HCT116 (cell line): ENCODE measurements around the gene PDHB. TPM values are rescaled to one million over a fixed set of nuclear protein-coding genes. Genes with fewer than 3 reads are reported as not detected.

Source experiments
- ATAC-seq: fragments of 200-7000 bp; cut with Tn5 transposase; 2 replicates; pipeline ENCODE4 v1.9.1; 2020; ENCODE audit warnings: mild to moderate bottlenecking, moderate library complexity
- BruUV-seq: library from RNA; stranded (reverse); fragments of 400-500 nt; replicated peaks from 2 replicates; lab custom pipeline; 2021; lab: Mats Ljungman, UMichigan
- CTCF ChIA-PET: fragments of 300-600 bp; sonication (Branson Sonifier 250); formaldehyde crosslinking; loops from one replicate; lab custom pipeline; 2021; ENCODE audit warnings: antibody characterized with exemption; lab: Charles Lee
- POLR2A ChIA-PET: fragments of 300-600, 350-600 bp; sonication (Branson Sonifier 250); formaldehyde crosslinking; loops from one replicate; lab custom pipeline; 2021; ENCODE audit warnings: antibody characterized with exemption; lab: Charles Lee
- RAD21 ChIA-PET, 2 experiments: fragments of 300-600 bp; sonication (Branson Sonifier 250); formaldehyde crosslinking; loops; one replicate each; lab custom pipeline; 2023; ENCODE audit warnings: low total read pairs in 2 of 2; ENCODE audit not compliant: uncharacterized antibody in 2 of 2, unreplicated experiment in 2 of 2, low non-redundant PET in 1 of 2; lab: Charles Lee
- DNase-seq: peaks from one replicate; pipeline ENCODE4 v3.0.0-alpha.2; 2010; ENCODE audit warnings: low read depth, low spot score
- H2AFZ ChIP-seq: fragments of 200-600 bp; shearing (Covaris generic), sonication (generic); 2 replicates; pipeline ENCODE4 v1.6.1; 2017; ENCODE audit warnings: low read depth, mixed run types, mixed read lengths, antibody characterized with exemption, low read length; ENCODE audit not compliant: poor library complexity, severe bottlenecking
- H3K27ac ChIP-seq: 2 replicates; pipeline ENCODE4 v1.5.1; 2012; ENCODE audit warnings: low read depth, low read length
- H3K27me3 ChIP-seq: fragments of 200-600 bp; sonication (generic); 2 replicates; pipeline ENCODE4 v1.6.1; 2016; ENCODE audit warnings: mixed run types, low read length, mixed read lengths; ENCODE audit not compliant: insufficient read depth
- H3K36me3 ChIP-seq, 2 experiments: fragments of 200-500 bp in 1 of 2; fragments of 200-600 bp in 1 of 2; sonication (Bioruptor generic) in 1 of 2; sonication (generic) in 1 of 2; 2 replicates each; pipeline versions ENCODE4 v1.5.1 to v1.6.1; 2014 to 2016; ENCODE audit warnings: low read length in 2 of 2, inconsistent platforms in 1 of 2, mixed read lengths in 1 of 2, mixed run types in 1 of 2; ENCODE audit not compliant: insufficient read depth in 2 of 2, control insufficient read depth in 1 of 2
- H3K4me1 ChIP-seq, 2 experiments: fragments of 200-600 bp in 1 of 2; sonication (generic) in 1 of 2; 2 replicates each; pipeline versions ENCODE4 v1.5.1 to v1.6.1; 2012 to 2017; ENCODE audit warnings: low read length in 2 of 2, inconsistent platforms in 1 of 2, mild to moderate bottlenecking in 1 of 2, mixed read lengths in 1 of 2, mixed run types in 1 of 2, moderate library complexity in 1 of 2; ENCODE audit not compliant: insufficient read depth in 2 of 2, control insufficient read depth in 1 of 2
- H3K4me2 ChIP-seq: fragments of 200-600 bp; sonication (generic); 2 replicates; pipeline ENCODE4 v1.6.1; 2017; ENCODE audit warnings: mixed run types, low read length, mixed read lengths
- H3K4me3 ChIP-seq, 2 experiments: fragments of 200-600 bp in 1 of 2; sonication (generic) in 1 of 2; replicated peaks in 1 of 2; 2 replicates each; pipeline ENCODE4 v1.5.1; 2011 to 2016; ENCODE audit warnings: low read length in 2 of 2, control low read depth in 1 of 2, low read depth in 1 of 2, mild to moderate bottlenecking in 1 of 2, mixed read lengths in 1 of 2, mixed run types in 1 of 2
- H3K79me2 ChIP-seq: fragments of 200-600 bp; sonication (generic); 2 replicates; pipeline ENCODE4 v1.6.1; 2017; ENCODE audit warnings: mild to moderate bottlenecking, mixed run types, low read length, moderate library complexity, mixed read lengths; ENCODE audit not compliant: insufficient read depth
- H3K9ac ChIP-seq: fragments of 200-600 bp; sonication (generic); 2 replicates; pipeline ENCODE4 v1.6.1; 2016; ENCODE audit warnings: low read length, mixed read lengths
- H3K9me2 ChIP-seq: fragments of 200-600 bp; sonication (generic), shearing (Covaris generic); 2 replicates; pipeline ENCODE4 v1.6.1; 2017; ENCODE audit warnings: mixed run types, mild to moderate bottlenecking, moderate library complexity; ENCODE audit not compliant: insufficient read depth
- H3K9me3 ChIP-seq, 2 experiments: fragments of 200-500 bp in 1 of 2; fragments of 200-600 bp in 1 of 2; sonication (Bioruptor generic) in 1 of 2; sonication (generic) in 1 of 2; 2 replicates each; pipeline ENCODE4 v1.6.1; 2014 to 2017; ENCODE audit warnings: low read length in 2 of 2, mixed read lengths in 2 of 2, inconsistent platforms in 1 of 2, low read depth in 1 of 2, mild to moderate bottlenecking in 1 of 2, mixed run types in 1 of 2, moderate library complexity in 1 of 2; ENCODE audit not compliant: control insufficient read depth in 1 of 2, insufficient read depth in 1 of 2
- H4K20me1 ChIP-seq: fragments of 200-600 bp; sonication (generic), shearing (Covaris generic); 2 replicates; pipeline ENCODE4 v1.6.1; 2017; ENCODE audit warnings: mixed run types, mild to moderate bottlenecking, moderate library complexity; ENCODE audit not compliant: insufficient read depth
- ATF3 ChIP-seq: IDR thresholded peaks from 2 replicates; pipeline ENCODE4 v1.6.1; 2012
- CBX3 ChIP-seq: IDR thresholded peaks from 2 replicates; pipeline ENCODE4 v1.6.1; 2012; ENCODE audit warnings: low read depth
- CTCF ChIP-seq, 3 experiments: fragments of 200-600 bp in 1 of 3; sonication (generic) in 1 of 3; IDR thresholded peaks in 2 of 3; conservative IDR thresholded peaks in 1 of 3; 2 replicates each; pipeline ENCODE4 v1.5.1; 2012 to 2017; ENCODE audit warnings: low read depth in 2 of 3, low read length in 2 of 3, antibody characterized with exemption in 1 of 3, borderline replicate concordance in 1 of 3, control low read depth in 1 of 3, mild to moderate bottlenecking in 1 of 3, mixed read lengths in 1 of 3, mixed run types in 1 of 3, moderate library complexity in 1 of 3; ENCODE audit not compliant: insufficient read depth in 1 of 3
- EGR1 ChIP-seq: IDR thresholded peaks from 2 replicates; pipeline ENCODE4 v1.6.1; 2012; ENCODE audit warnings: low read depth
- ELF1 ChIP-seq: IDR thresholded peaks from 2 replicates; pipeline ENCODE4 v1.6.1; 2012; ENCODE audit warnings: low read depth, borderline replicate concordance
- EZH2phosphoT487 ChIP-seq: fragments of 200-600 bp; IDR thresholded peaks from 2 replicates; pipeline ENCODE4 v1.6.1; 2018; ENCODE audit warnings: antibody characterized with exemption, borderline replicate concordance
- JUND ChIP-seq: IDR thresholded peaks from 2 replicates; pipeline ENCODE4 v1.6.1; 2012
- MAX ChIP-seq: IDR thresholded peaks from 2 replicates; pipeline ENCODE4 v1.6.1; 2012
- POLR2A ChIP-seq: IDR thresholded peaks from 2 replicates; pipeline ENCODE4 v1.7.0; 2011; ENCODE audit warnings: borderline replicate concordance; ENCODE audit not compliant: insufficient read depth, insufficient read length; ENCODE audit errors: extremely low read depth
- RAD21 ChIP-seq: IDR thresholded peaks from 2 replicates; pipeline ENCODE4 v1.6.1; 2012; ENCODE audit warnings: low read depth, mild to moderate bottlenecking
- TCF7L2 ChIP-seq: IDR thresholded peaks from 2 replicates; pipeline ENCODE4 v1.7.0; 2011; ENCODE audit warnings: borderline replicate concordance, inconsistent platforms; ENCODE audit not compliant: insufficient read depth, insufficient read length; ENCODE audit errors: extremely low read depth
- ZNF274 ChIP-seq: fragments of 200-500 bp; sonication (Bioruptor generic); IDR thresholded peaks from 2 replicates; pipeline ENCODE4 v1.6.1; 2014; ENCODE audit warnings: mild to moderate bottlenecking, low read depth, low read length, inconsistent platforms
- intact Hi-C: fragments of 100-400 bp; cut with micrococcal nuclease; formaldehyde crosslinking; loops from 2 replicates; pipeline ENCODE4 v1.10.0; 2022
- total RNA-seq: library from RNA; stranded (reverse); gene quantifications from one replicate; pipeline ENCODE4 v1.2.1, GENCODE V29; 2021; ENCODE audit not compliant: unreplicated experiment

The PDHB gene
- total RNA-seq, 1 experiment from 2014 or later: 60.2 TPM

GRCh38 chr3:58432905-58433304 is 727 bp downstream of the PDHB start:
- no peak for ATAC-seq
- Histone ChIP-seq H3K4me3 (peak overlapping the region; percentile 70 to 87), H3K9me2 (no peaks in the 10 kb centered on the region), H3K27me3 (no peaks in the 10 kb centered on the region), H3K4me2 (peak overlapping the region; percentile 74), H4K20me1 (0 out of 2 replicates have a peak, but pooled peaks cover under 1% of the 10 kb centered on the region), H3K36me3 (peaks cover 29 to 32% of the 10 kb centered on the region in 2 experiments), H3K79me2 (peaks cover 7% of the 10 kb centered on the region), H2AFZ (no peak overlapping the region), H3K4me1 (peaks cover 8 to 27% of the 10 kb centered on the region in 2 experiments), H3K27ac (peak overlapping the region; percentile 62), H3K9ac (peak overlapping the region; percentile 80), H3K9me3 (no peaks in the 10 kb centered on the region)
- CTCF ChIA-PET: no interaction called here
- intact Hi-C loops: no loop called here
- DNase-seq: no peak
- RAD21 ChIA-PET: no interaction called here
- POLR2A ChIA-PET: no interaction called here
- TF ChIP-seq TCF7L2: no peak
- no peak for TF ChIP-seq RAD21
- TF ChIP-seq POLR2A: no peak
- TF ChIP-seq CTCF (IDR thresholded peaks at IDR 0.05 in 2 of 3, conservative IDR thresholded peaks at IDR 0.05 in 1 of 3; ENCODE audit: borderline replicate concordance in 1 of 3, insufficient read depth in 1 of 3, low read depth in 2 of 3, low read length in 2 of 3): no peak
- TF ChIP-seq CBX3: no peak
- no peak for TF ChIP-seq ATF3
- no peak for TF ChIP-seq EGR1
- no peak for TF ChIP-seq MAX
- no peak for TF ChIP-seq ELF1
- no peak for TF ChIP-seq EZH2phosphoT487
- TF ChIP-seq JUND: no peak
- no peak for TF ChIP-seq ZNF274
- no TSS peak for BruUV-seq
